Measurements from ENCODE around the gene SBSN. TPM values are rescaled to one million over a fixed set of nuclear protein-coding genes. Genes with fewer than 3 reads are reported as not detected.

The SBSN gene
- total and polyA plus RNA-seq, 9 donors = not detected

GRCh38 chr19:35531291-35531690, 3.2 kb upstream of the SBSN start:
- Histone ChIP-seq H3K36me3 (no peaks in the 10 kb centered on the region), H3K27me3 (no peaks in the 10 kb centered on the region), H3K27ac (no peak overlapping the region), H3K9me3 (no peaks in the 10 kb centered on the region), H3K4me1 (ENCODE audit: insufficient read depth) (no peaks in the 10 kb centered on the region), H3K4me3 (no peak overlapping the region)
- no peak for TF ChIP-seq EP300 (IDR thresholded peaks at IDR 0.05)
- no peak for TF ChIP-seq POLR2A (IDR thresholded peaks at IDR 0.05)
- TF ChIP-seq, protein P1, sequence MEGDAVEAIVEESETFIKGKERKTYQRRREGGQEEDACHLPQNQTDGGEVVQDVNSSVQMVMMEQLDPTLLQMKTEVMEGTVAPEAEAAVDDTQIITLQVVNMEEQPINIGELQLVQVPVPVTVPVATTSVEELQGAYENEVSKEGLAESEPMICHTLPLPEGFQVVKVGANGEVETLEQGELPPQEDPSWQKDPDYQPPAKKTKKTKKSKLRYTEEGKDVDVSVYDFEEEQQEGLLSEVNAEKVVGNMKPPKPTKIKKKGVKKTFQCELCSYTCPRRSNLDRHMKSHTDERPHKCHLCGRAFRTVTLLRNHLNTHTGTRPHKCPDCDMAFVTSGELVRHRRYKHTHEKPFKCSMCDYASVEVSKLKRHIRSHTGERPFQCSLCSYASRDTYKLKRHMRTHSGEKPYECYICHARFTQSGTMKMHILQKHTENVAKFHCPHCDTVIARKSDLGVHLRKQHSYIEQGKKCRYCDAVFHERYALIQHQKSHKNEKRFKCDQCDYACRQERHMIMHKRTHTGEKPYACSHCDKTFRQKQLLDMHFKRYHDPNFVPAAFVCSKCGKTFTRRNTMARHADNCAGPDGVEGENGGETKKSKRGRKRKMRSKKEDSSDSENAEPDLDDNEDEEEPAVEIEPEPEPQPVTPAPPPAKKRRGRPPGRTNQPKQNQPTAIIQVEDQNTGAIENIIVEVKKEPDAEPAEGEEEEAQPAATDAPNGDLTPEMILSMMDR (IDR thresholded peaks at IDR 0.05) = no peak
- intact Hi-C loops (cut with DNase I) = no loop called here
- WGBS, 3 donors = 49 to 55% (median 53%) methylated on average over 6 of the region's 6 CpGs
- DNase-seq = no peak

GRCh38 chr19:35529241-35530218, 1.4 kb upstream of the SBSN start:
- Histone ChIP-seq H3K9me3 (no peaks in the 10 kb centered on the region), H3K4me3 (no peak overlapping the region), H3K27ac (no peak overlapping the region), H3K36me3 (no peaks in the 10 kb centered on the region), H3K4me1 (ENCODE audit: insufficient read depth) (no peaks in the 10 kb centered on the region), H3K27me3 (no peaks in the 10 kb centered on the region)
- 60 to 70% (median 64%) methylated on average over 19 of the region's 19 CpGs for WGBS, 3 donors
- no peak for TF ChIP-seq EP300 (IDR thresholded peaks at IDR 0.05)
- TF ChIP-seq, protein P1 (IDR thresholded peaks at IDR 0.05) = no peak
- no peak for TF ChIP-seq POLR2A (IDR thresholded peaks at IDR 0.05)
- intact Hi-C loops (cut with DNase I) = no loop called here
- no peak for DNase-seq

DNA sequence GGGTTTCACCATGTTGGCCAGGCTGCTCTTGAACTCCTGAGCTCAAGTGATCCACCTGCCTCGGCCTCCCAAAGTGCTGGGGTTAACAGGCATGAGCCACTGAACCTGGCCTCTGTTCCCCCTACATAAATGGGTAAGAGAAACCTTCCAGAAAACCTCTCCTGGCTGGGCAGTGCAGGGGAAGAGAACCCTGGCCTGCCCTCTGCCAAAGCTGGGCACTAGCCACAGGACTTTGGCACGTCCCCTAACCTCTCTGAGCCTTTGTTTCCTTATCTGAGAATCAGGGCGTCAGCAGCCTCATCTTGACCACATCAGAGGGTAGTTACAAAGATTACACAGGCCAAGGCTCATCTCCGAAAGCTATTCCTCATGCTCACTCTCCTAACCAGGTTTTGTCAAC, 2.2 kb downstream of the SBSN start:
- TF ChIP-seq, protein P1 (IDR thresholded peaks at IDR 0.05) = no peak
- TF ChIP-seq POLR2A (IDR thresholded peaks at IDR 0.05) = no peak
- TF ChIP-seq EP300 (IDR thresholded peaks at IDR 0.05) = no peak
- no peaks in the 10 kb centered on the region for H3K4me1 ChIP-seq (ENCODE audit: insufficient read depth)
- no peak for DNase-seq
- intact Hi-C loops (cut with DNase I) = no loop called here
- H3K4me3 ChIP-seq = no peak overlapping the region
- no peak overlapping the region for H3K27ac ChIP-seq
- H3K9me3 ChIP-seq = no peaks in the 10 kb centered on the region
- H3K36me3 ChIP-seq = no peaks in the 10 kb centered on the region
- no peaks in the 10 kb centered on the region for H3K27me3 ChIP-seq
- 68 to 91% (median 76%) methylated on average over 4 of the region's 4 CpGs for WGBS, 3 donors

DNA sequence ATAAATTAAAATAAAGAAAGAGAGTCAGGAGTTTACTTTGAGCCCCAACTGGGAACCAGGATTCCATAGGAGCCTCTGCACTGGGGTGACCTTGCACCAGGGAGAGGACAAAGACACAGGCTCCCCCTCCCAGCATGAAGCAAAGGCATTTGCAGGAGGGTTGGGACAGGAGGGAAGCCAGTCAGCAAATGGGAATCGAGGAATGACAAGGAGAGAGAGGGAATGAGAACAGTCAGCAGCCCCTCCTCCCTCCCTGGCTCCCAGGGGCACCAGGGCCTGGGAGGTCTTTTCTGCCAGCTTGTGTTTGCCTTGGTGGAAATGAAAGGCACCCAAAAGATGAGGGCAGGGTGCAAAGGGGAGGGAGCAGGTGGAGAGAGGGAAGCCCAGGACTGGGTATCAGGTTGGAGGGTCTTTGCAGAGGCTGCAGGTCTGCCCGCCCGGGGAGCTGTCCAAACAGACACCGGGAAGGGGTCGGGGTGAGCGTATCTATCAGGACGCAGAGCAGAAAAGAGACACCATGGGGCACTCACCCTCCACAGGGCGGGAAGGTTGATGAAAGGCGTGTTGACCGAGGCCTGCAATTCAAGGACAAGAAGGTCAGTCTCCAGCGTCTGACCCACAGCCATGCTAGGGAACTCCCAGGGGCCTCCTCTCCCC, 3.8 kb downstream of the SBSN start:
- WGBS, 3 donors = 14 to 20% (median 19%) methylated on average over 11 of the region's 11 CpGs
- Histone ChIP-seq H3K4me1 (ENCODE audit: insufficient read depth) (no peaks in the 10 kb centered on the region), H3K36me3 (no peaks in the 10 kb centered on the region), H3K27me3 (no peaks in the 10 kb centered on the region), H3K27ac (no peak overlapping the region), H3K9me3 (no peaks in the 10 kb centered on the region), H3K4me3 (no peak overlapping the region)
- no peak for DNase-seq
- no peak for TF ChIP-seq POLR2A (IDR thresholded peaks at IDR 0.05)
- TF ChIP-seq EP300 (IDR thresholded peaks at IDR 0.05) = no peak
- TF ChIP-seq, protein P1 (IDR thresholded peaks at IDR 0.05) = no peak
- intact Hi-C loops (cut with DNase I) = no loop called here

Data from ovary (tissue), 9 donors.